Measurements from ENCODE around the gene TXNDC12.

TXNDC12 gene

DNA sequence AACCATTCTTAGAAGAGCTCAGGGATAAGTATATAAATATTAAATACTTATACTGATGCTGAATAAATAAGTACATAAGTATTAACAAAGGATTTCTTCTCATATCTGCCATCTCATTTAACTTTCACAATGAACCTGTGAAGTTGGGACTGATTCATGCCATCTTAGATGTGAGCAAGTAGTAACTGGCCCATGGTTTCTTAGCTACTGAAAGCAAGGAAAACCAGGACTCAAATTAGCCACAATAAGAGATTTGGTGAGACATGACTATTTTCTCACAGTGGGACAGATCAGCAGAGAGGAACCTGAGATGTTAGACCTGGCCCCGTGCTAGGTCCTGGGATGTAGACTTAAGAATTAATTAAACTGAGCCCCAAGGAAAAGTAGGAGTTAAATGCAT is 56.3 kb downstream of the TXNDC12 start:
- no peak overlapping the region for H3K27ac ChIP-seq (ENCODE audit: low read depth, low read length)

DNA sequence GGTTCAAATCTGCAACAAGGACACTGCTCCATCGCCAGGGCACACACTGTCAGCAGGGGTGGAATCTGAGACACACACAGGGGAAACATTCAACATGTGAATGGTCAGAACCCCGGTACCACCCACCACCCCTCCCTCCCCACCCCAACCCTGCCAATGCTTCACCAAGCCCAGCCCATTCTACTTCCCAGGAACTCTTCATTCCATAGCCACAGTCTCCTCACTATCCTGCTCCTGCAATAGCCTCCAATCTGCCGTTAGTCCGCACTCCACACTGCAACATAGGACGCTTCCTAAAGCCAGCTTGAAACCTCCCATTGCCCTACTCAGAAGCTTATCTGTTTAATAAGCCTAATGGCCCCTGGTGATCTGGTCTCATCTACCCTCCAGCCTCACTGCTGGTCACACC is 57.0 kb downstream of the TXNDC12 start:
- H3K4me3 ChIP-seq (ENCODE audit: low read depth, low read length) = no peak overlapping the region
- H3K27me3 ChIP-seq (ENCODE audit: insufficient read depth, low read length) = peaks cover 2% of the 10 kb centered on the region; the same call in 1 of the 2 replicates
- H3K4me1 ChIP-seq (ENCODE audit: control insufficient read depth, insufficient read depth, low read length, unreplicated experiment) = no peaks in the 10 kb centered on the region
- H2AFZ ChIP-seq (ENCODE audit: low read length, unreplicated experiment) = no peak overlapping the region
- no peaks in the 10 kb centered on the region for H3K36me3 ChIP-seq (ENCODE audit: insufficient read depth, low read length)
- no peaks in the 10 kb centered on the region for H3K79me2 ChIP-seq (ENCODE audit: control insufficient read depth, insufficient read depth, low read length, unreplicated experiment)
- no peak overlapping the region for H3K27ac ChIP-seq (ENCODE audit: low read depth, low read length)

More for the DNA sequence above, 56.3 kb downstream of the TXNDC12 start:
- Histone ChIP-seq H3K4me3 (ENCODE audit: low read depth, low read length) (no peak overlapping the region), H3K79me2 (ENCODE audit: control insufficient read depth, insufficient read depth, low read length, unreplicated experiment) (no peaks in the 10 kb centered on the region), H3K36me3 (ENCODE audit: insufficient read depth, low read length) (no peaks in the 10 kb centered on the region), H3K27me3 (ENCODE audit: insufficient read depth, low read length) (no peaks in the 10 kb centered on the region; the same call in 1 of the 2 replicates), H2AFZ (ENCODE audit: low read length, unreplicated experiment) (no peak overlapping the region), H3K4me1 (ENCODE audit: control insufficient read depth, insufficient read depth, low read length, unreplicated experiment) (no peaks in the 10 kb centered on the region)

DNA sequence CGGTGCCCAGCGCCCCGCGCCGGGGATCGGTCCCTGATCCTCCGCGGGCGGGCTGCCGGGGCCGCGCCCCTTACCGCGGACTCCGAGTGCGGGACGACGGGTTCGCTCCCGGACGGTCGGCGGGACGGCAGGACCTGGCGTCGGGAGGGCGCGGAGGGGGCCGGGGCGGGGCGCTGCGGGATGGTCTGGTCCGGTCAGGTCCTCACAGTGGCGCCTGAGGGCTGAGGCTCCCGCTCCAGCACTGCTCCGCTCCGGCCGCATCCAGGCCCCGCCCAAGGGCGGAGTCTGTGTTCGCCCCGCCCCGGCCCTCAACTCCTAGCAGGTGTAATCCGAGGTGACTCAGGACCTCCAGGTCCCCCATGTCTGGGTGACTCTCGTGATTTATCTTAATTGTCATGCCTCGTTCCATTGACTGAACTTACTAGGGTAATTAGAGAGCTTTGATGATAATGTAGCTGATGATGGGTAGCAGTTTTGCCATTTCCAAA is 64.5 kb downstream of the TXNDC12 start, which contains the start of gene RAB3B:
Gene RAB3B, minus strand, starts transcription at position 223 of the 488 bp plus-strand sequence. CDS start 13,583 bp downstream, outside the sequence.
- Histone ChIP-seq H3K4me1 (ENCODE audit: control insufficient read depth, insufficient read depth, low read length, unreplicated experiment) (no peaks in the 10 kb centered on the region), H3K27me3 (ENCODE audit: insufficient read depth, low read length) (peaks cover 21% of the 10 kb centered on the region; the same call in 1 of the 2 replicates), H3K4me3 (ENCODE audit: low read depth, low read length) (peak within 1 kb of the TSS; percentile 95), H3K79me2 (ENCODE audit: control insufficient read depth, insufficient read depth, low read length, unreplicated experiment) (no peaks in the 10 kb centered on the region), H2AFZ (ENCODE audit: low read length, unreplicated experiment) (peak within 1 kb of the TSS; percentile 62), H3K36me3 (ENCODE audit: insufficient read depth, low read length) (no peaks in the 10 kb centered on the region), H3K27ac (ENCODE audit: low read depth, low read length) (no peak within 1 kb of the TSS)

DNA sequence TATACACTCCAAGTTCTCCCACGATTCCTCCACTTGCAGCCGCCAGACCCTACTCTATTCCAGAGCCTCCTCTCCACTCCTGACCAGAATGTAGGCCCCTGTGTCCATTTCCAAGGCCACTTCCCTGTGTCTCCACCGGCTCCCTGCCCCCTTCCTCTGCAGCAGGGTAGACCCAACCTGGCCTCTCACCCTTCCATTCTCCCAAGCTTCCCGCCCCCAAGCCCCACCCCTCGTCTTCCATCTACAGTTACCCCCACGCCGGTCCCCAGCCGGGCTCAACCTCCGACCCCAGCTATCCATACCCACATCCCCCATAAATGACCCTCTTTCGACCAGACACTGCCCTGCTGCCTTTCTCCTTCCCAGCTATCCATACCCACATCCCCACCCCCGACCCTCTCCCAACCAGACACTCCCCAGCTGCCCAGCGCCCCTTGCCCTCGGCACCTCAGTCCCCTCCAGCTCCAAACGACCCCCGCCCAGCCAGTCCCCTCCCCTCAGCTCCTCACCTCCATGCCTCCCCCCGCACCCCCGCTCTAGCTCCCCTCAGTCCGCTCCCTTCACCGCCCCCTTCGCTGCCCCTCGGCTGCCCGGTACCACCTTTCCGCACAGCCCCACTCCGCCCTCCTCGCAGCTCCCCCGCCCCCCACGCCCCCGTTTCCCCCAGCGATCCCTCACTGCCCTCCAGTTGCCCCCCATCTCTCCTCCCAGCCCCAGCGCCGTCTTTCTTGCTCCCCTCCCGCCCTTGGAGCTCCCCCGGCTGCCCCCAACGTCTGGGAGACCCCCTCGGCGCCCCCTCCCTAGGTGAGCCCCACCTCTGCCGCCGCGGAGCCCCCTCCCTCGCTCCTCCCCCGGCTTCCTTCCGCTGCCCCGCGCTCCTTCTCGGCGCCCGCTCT is 65.2 kb downstream of the TXNDC12 start:
- Histone ChIP-seq H3K27ac (ENCODE audit: low read depth, low read length) (no peak overlapping the region), H3K36me3 (ENCODE audit: insufficient read depth, low read length) (no peaks in the 10 kb centered on the region), H3K4me1 (ENCODE audit: control insufficient read depth, insufficient read depth, low read length, unreplicated experiment) (no peaks in the 10 kb centered on the region), H2AFZ (ENCODE audit: low read length, unreplicated experiment) (peak overlapping the region; percentile 62), H3K79me2 (ENCODE audit: control insufficient read depth, insufficient read depth, low read length, unreplicated experiment) (no peaks in the 10 kb centered on the region), H3K27me3 (ENCODE audit: insufficient read depth, low read length) (peaks cover 21% of the 10 kb centered on the region; the same call in 1 of the 2 replicates), H3K4me3 (ENCODE audit: low read depth, low read length) (peak overlapping the region; percentile 95)

DNA sequence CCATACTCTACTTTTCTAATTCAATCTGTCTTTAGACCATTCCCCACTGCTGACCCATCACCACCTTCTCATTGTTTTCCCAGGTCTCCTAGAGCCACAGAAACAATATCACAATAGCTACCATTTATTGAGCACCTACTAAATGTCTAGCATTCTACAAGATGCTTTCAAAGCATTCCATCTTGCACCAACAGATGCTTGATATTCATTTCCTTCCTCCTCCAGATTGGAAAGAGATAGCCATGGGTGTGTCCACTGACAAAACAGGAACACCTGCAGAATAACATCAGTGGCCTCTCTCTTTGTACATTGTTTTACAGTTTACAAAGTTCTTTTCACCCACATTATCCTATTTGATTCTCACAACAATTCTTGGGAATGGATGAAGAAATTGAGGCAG is 66.7 kb downstream of the TXNDC12 start:
- no peak overlapping the region for H3K4me3 ChIP-seq (ENCODE audit: low read depth, low read length)
- H3K36me3 ChIP-seq (ENCODE audit: insufficient read depth, low read length) = no peaks in the 10 kb centered on the region
- H3K4me1 ChIP-seq (ENCODE audit: control insufficient read depth, insufficient read depth, low read length, unreplicated experiment) = no peaks in the 10 kb centered on the region
- H3K79me2 ChIP-seq (ENCODE audit: control insufficient read depth, insufficient read depth, low read length, unreplicated experiment) = no peaks in the 10 kb centered on the region
- peaks cover 21% of the 10 kb centered on the region; the same call in 1 of the 2 replicates for H3K27me3 ChIP-seq (ENCODE audit: insufficient read depth, low read length)
- H3K27ac ChIP-seq (ENCODE audit: low read depth, low read length) = no peak overlapping the region
- no peak overlapping the region for H2AFZ ChIP-seq (ENCODE audit: low read length, unreplicated experiment)

DNA sequence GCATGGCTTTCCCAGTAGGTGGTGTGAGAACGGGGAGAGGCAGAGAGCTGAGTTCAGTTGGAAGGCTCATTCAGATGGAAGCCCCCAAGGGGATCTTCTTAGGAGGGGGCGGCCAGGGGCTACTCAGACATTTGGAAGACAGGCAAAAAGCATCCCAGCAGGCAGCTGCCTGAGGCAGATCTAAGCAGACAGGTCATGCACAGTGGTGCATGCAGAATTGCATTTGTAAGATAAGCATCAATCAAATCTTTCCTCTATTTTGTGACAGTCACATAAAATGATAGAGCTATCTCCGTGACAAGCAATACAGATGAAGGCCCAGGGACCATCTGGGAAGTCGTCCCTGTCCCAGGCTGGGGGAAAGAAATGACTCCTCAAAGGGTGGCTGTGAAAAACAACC is 68.3 kb downstream of the TXNDC12 start:
- Histone ChIP-seq H3K27ac (ENCODE audit: low read depth, low read length) (no peak overlapping the region), H2AFZ (ENCODE audit: low read length, unreplicated experiment) (no peak overlapping the region), H3K27me3 (ENCODE audit: insufficient read depth, low read length) (peaks cover 7% of the 10 kb centered on the region; the same call in 1 of the 2 replicates), H3K4me1 (ENCODE audit: control insufficient read depth, insufficient read depth, low read length, unreplicated experiment) (no peaks in the 10 kb centered on the region), H3K36me3 (ENCODE audit: insufficient read depth, low read length) (no peaks in the 10 kb centered on the region), H3K4me3 (ENCODE audit: low read depth, low read length) (no peak overlapping the region), H3K79me2 (ENCODE audit: control insufficient read depth, insufficient read depth, low read length, unreplicated experiment) (no peaks in the 10 kb centered on the region)

DNA sequence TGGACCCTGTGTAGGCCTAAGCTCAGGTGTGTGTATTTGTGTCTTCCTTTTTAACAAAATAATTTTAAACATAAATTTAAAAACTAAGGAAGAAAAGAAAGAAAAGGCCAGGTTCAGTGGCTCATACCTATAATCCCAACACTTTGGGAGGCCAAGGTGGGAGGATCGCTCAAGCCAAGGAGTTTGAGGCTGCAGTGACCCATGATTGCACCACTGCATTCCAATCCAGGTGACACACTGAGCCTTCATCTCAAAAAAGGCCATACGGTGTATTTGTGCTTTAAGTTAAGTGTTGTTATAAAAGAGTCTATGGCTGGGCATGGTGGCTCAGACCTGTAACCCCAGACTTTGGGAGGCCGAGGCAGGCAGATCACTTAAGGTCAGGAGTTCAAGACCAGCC is 72.8 kb downstream of the TXNDC12 start:
- Histone ChIP-seq H2AFZ (ENCODE audit: low read length, unreplicated experiment) (no peak overlapping the region), H3K27ac (ENCODE audit: low read depth, low read length) (no peak overlapping the region), H3K4me1 (ENCODE audit: control insufficient read depth, insufficient read depth, low read length, unreplicated experiment) (no peaks in the 10 kb centered on the region), H3K4me3 (ENCODE audit: low read depth, low read length) (no peak overlapping the region), H3K27me3 (ENCODE audit: insufficient read depth, low read length) (no peaks in the 10 kb centered on the region), H3K79me2 (ENCODE audit: control insufficient read depth, insufficient read depth, low read length, unreplicated experiment) (no peaks in the 10 kb centered on the region), H3K36me3 (ENCODE audit: insufficient read depth, low read length) (no peaks in the 10 kb centered on the region)

DNA sequence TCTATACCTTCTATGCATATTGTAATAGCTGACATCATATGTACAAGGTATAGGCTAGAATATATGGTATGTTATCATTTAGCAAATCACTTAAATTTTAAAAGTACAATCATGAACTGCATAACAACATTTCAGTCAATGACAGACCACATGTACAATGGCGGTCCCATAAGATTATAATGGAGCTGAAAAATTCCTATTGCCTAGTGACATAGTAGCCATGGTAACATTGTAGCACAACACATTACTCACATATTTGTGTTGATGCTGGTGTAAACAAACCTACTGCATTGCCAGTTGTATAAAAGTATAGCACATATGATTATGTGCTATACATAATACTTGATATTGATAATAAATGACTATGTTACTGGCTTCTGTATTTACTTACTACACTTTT is 73.4 kb downstream of the TXNDC12 start:
- H3K27ac ChIP-seq (ENCODE audit: low read depth, low read length) = no peak overlapping the region
- peaks cover under 1% of the 10 kb centered on the region; the same call in 1 of the 2 replicates for H3K36me3 ChIP-seq (ENCODE audit: insufficient read depth, low read length)
- H3K4me3 ChIP-seq (ENCODE audit: low read depth, low read length) = no peak overlapping the region
- H3K4me1 ChIP-seq (ENCODE audit: control insufficient read depth, insufficient read depth, low read length, unreplicated experiment) = no peaks in the 10 kb centered on the region
- H2AFZ ChIP-seq (ENCODE audit: low read length, unreplicated experiment) = no peak overlapping the region
- no peaks in the 10 kb centered on the region for H3K27me3 ChIP-seq (ENCODE audit: insufficient read depth, low read length)
- no peaks in the 10 kb centered on the region for H3K79me2 ChIP-seq (ENCODE audit: control insufficient read depth, insufficient read depth, low read length, unreplicated experiment)

DNA sequence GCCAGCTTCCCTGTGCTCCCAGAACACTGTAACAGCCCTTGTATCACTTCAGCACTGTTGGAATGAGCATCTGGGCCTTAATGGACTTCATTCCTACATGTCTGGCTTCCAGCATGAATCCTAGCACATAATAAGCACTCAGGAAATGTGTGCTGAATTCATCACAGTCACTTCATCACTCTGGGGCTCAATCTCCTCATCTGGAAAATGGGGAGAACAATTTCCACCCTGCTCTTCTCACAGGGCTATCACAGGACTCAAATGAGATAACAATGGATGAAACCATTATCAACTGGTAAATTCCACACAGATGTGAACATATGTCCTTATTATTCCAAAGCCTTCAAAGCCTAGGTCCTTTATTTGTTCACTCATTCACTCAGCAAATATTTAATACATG is 76.9 kb downstream of the TXNDC12 start:
- no peak overlapping the region for H3K4me3 ChIP-seq (ENCODE audit: low read depth, low read length)
- H2AFZ ChIP-seq (ENCODE audit: low read length, unreplicated experiment) = no peak overlapping the region
- H3K79me2 ChIP-seq (ENCODE audit: control insufficient read depth, insufficient read depth, low read length, unreplicated experiment) = no peaks in the 10 kb centered on the region
- peaks cover 4% of the 10 kb centered on the region; the same call in 1 of the 2 replicates for H3K36me3 ChIP-seq (ENCODE audit: insufficient read depth, low read length)
- H3K27ac ChIP-seq (ENCODE audit: low read depth, low read length) = no peak overlapping the region
- peaks cover 11% of the 10 kb centered on the region for H3K4me1 ChIP-seq (ENCODE audit: control insufficient read depth, insufficient read depth, low read length, unreplicated experiment)
- H3K27me3 ChIP-seq (ENCODE audit: insufficient read depth, low read length) = no peaks in the 10 kb centered on the region

DNA sequence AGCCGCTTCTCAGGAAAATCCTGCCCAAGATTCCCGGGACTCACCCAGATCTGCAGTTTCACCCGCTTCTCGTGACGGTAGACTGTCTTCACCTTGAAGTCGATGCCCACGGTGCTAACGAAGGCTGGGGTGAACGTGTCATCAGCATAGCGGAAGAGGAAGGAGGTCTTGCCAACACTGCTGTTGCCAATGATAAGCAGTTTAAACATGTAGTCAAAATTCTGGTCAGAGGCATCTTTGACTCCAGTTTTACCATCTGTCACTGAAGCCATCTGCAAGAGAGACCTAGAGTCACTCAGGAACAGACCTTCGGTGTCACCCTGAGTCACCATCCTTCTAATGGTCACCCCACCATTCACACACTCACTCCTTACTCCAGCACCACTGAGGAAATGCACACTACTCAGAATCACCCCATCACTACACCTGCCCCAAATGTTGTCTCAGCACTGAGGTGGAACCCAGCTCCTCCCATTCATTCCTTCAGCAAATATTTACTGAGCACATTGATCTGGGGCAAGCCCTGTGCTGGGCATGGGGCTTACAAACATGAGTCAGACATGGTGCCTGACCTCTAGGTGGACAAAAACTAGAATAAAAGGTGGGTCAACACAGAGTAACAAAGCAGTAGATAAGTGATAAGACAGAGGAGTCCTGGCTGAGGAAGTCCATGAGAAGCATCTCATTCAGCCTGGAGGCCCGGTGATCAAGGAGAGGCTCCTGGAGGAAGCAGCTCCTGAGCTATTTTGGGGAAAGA is 78.0 kb downstream of the TXNDC12 start:
- H3K36me3 ChIP-seq (ENCODE audit: insufficient read depth, low read length) = peaks cover 4% of the 10 kb centered on the region; the same call in 1 of the 2 replicates
- H3K4me3 ChIP-seq (ENCODE audit: low read depth, low read length) = no peak overlapping the region
- no peak overlapping the region for H2AFZ ChIP-seq (ENCODE audit: low read length, unreplicated experiment)
- no peak overlapping the region for H3K27ac ChIP-seq (ENCODE audit: low read depth, low read length)
- no peaks in the 10 kb centered on the region for H3K79me2 ChIP-seq (ENCODE audit: control insufficient read depth, insufficient read depth, low read length, unreplicated experiment)
- H3K4me1 ChIP-seq (ENCODE audit: control insufficient read depth, insufficient read depth, low read length, unreplicated experiment) = peaks cover 11% of the 10 kb centered on the region
- H3K27me3 ChIP-seq (ENCODE audit: insufficient read depth, low read length) = no peaks in the 10 kb centered on the region

All from ACC112 (cell line).